Ascending aorta (tissue), 2 donors: ENCODE results near the gene TBX19. TPM values are rescaled to one million over a fixed set of nuclear protein-coding genes. Genes with fewer than 3 reads are reported as not detected.

Experiments
- DNase-seq, 2 donors: peaks; one replicate each; pipeline ENCODE4 v3.0.0-alpha.2; 2019; ENCODE audit warnings: low spot score in 2 of 2
- H3K27ac ChIP-seq, 2 donors: fragments of 200-600 bp; sonication (generic); one replicate each; pipeline ENCODE4 v1.5.1; 2016 to 2017; ENCODE audit warnings: mild to moderate bottlenecking in 1 of 2
- H3K27me3 ChIP-seq: fragments of 200-600 bp; sonication (generic); one replicate; pipeline ENCODE4 v1.5.1; 2017
- H3K36me3 ChIP-seq, 2 donors: fragments of 200-600 bp; sonication (generic); one replicate each; pipeline ENCODE4 v1.5.1; 2016
- H3K4me1 ChIP-seq, 2 donors: fragments of 200-600 bp; sonication (generic); one replicate each; pipeline ENCODE4 v1.5.1; 2016 to 2017; ENCODE audit warnings: mild to moderate bottlenecking in 1 of 2
- H3K4me3 ChIP-seq, 2 donors: fragments of 200-600 bp; sonication (generic); one replicate each; pipeline ENCODE4 v1.5.1; 2016 to 2017; ENCODE audit warnings: mild to moderate bottlenecking in 1 of 2
- H3K9me3 ChIP-seq, 2 donors: fragments of 200-600 bp; sonication (generic); one replicate each; pipeline ENCODE4 v1.5.1; 2016
- intact Hi-C: fragments of 100-400 bp; cut with DNase I; formaldehyde crosslinking; loops from one replicate; pipeline ENCODE4 v1.15.1; 2023
- total RNA-seq: library from RNA; depleted of rRNA; stranded (reverse); fragments of >200 nt; gene quantifications from one replicate; pipeline ENCODE4 v1.1.0, GENCODE V29; 2016
- TF ChIP-seq, protein P1 (sequence below), 3 experiments: fragments of 200-600 bp in 2 of 3; fragments of 450-650 bp in 1 of 3; sonication (generic) in 2 of 3; IDR thresholded peaks; one replicate each; pipeline ENCODE4 v1.5.1; 2016 to 2019; ENCODE audit warnings: antibody characterized with exemption in 3 of 3, mild to moderate bottlenecking in 1 of 3, moderate library complexity in 1 of 3

TBX19 gene
- total RNA-seq, 1 donor from 2014 or later: 0.64 TPM

GRCh38 chr1:168256164-168256563 lies 24.5 kb upstream of the TBX19 start:
- Histone ChIP-seq H3K27ac (no peak overlapping the region), H3K4me3 (no peak overlapping the region), H3K27me3 (no peaks in the 10 kb centered on the region), H3K9me3 (peaks cover 4 to 20% of the 10 kb centered on the region in 2 donors), H3K36me3 (peaks cover 0 to 17% of the 10 kb centered on the region in 2 donors), H3K4me1 (peaks cover 0 to 16% of the 10 kb centered on the region in 2 donors)
- TF ChIP-seq, protein P1, sequence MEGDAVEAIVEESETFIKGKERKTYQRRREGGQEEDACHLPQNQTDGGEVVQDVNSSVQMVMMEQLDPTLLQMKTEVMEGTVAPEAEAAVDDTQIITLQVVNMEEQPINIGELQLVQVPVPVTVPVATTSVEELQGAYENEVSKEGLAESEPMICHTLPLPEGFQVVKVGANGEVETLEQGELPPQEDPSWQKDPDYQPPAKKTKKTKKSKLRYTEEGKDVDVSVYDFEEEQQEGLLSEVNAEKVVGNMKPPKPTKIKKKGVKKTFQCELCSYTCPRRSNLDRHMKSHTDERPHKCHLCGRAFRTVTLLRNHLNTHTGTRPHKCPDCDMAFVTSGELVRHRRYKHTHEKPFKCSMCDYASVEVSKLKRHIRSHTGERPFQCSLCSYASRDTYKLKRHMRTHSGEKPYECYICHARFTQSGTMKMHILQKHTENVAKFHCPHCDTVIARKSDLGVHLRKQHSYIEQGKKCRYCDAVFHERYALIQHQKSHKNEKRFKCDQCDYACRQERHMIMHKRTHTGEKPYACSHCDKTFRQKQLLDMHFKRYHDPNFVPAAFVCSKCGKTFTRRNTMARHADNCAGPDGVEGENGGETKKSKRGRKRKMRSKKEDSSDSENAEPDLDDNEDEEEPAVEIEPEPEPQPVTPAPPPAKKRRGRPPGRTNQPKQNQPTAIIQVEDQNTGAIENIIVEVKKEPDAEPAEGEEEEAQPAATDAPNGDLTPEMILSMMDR (IDR thresholded peaks at IDR 0.05): no peak
- intact Hi-C loops: no loop called here
- no peak for DNase-seq

DNA sequence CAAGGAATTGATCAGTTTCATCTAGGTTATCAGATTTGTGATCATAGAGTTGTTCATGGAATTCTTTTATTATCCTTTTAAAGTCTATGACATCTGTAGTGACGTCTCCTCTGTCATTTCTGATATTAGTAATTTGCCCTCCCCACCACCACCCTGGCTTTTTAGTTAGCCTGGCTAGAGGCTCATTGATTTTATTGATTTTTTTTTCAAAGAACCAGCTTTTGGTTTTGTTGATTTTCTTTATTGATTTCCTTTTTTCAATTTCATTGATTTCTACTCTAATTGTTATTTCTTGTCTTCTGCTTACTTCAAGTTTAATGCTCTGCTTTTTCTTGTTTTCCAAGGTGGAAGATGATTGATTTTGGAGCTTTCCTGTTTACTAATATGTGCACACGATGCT lies 23.3 kb upstream of the TBX19 start:
- H3K4me1 ChIP-seq: peaks cover 3 to 19% of the 10 kb centered on the region in 2 donors
- TF ChIP-seq, protein P1 (IDR thresholded peaks at IDR 0.05): no peak
- no peak overlapping the region for H3K27ac ChIP-seq
- peaks cover 4 to 20% of the 10 kb centered on the region in 2 donors for H3K9me3 ChIP-seq
- DNase-seq: no peak
- H3K27me3 ChIP-seq: no peaks in the 10 kb centered on the region
- peaks cover 0 to 17% of the 10 kb centered on the region in 2 donors for H3K36me3 ChIP-seq
- intact Hi-C loops: no loop called here
- no peak overlapping the region for H3K4me3 ChIP-seq

DNA sequence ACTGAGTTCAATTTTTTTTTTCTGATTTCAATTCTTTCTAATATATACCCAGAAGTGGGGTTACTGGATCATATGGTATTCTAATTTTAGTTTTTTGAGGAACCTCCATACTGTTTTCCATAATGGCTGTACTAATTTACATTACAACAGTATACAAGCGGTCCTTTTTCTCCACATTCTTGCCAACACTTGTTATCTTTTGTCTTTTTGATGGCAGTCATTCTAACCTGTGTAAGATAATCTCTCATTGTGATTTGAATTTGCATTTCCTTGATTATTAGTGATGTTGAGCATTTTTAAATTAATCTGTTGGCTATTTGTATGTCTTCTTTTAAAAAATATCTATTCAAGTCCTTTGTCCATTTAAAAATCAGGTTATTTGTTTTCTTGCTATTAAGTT lies 21.1 kb upstream of the TBX19 start:
- Histone ChIP-seq H3K27ac (no peak overlapping the region), H3K4me1 (peaks cover 3 to 15% of the 10 kb centered on the region in 2 donors), H3K36me3 (peaks cover 0 to 15% of the 10 kb centered on the region in 2 donors), H3K4me3 (no peak overlapping the region), H3K27me3 (no peaks in the 10 kb centered on the region), H3K9me3 (peaks cover 4 to 20% of the 10 kb centered on the region in 2 donors)
- TF ChIP-seq, protein P1 (IDR thresholded peaks at IDR 0.05): no peak
- intact Hi-C loops: no loop called here
- no peak for DNase-seq

GRCh38 chr1:168260393-168260792 lies 20.3 kb upstream of the TBX19 start:
- TF ChIP-seq, protein P1 (IDR thresholded peaks at IDR 0.05): no peak
- no peak for DNase-seq
- intact Hi-C loops: no loop called here
- H3K36me3 ChIP-seq: peaks cover 0 to 10% of the 10 kb centered on the region in 2 donors
- H3K4me1 ChIP-seq: peaks cover 3 to 15% of the 10 kb centered on the region in 2 donors
- peak overlapping the region; percentile 40 to 73 for H3K27ac ChIP-seq
- no peak overlapping the region for H3K4me3 ChIP-seq
- no peaks in the 10 kb centered on the region for H3K27me3 ChIP-seq
- H3K9me3 ChIP-seq: peaks cover 4 to 19% of the 10 kb centered on the region in 2 donors

DNA sequence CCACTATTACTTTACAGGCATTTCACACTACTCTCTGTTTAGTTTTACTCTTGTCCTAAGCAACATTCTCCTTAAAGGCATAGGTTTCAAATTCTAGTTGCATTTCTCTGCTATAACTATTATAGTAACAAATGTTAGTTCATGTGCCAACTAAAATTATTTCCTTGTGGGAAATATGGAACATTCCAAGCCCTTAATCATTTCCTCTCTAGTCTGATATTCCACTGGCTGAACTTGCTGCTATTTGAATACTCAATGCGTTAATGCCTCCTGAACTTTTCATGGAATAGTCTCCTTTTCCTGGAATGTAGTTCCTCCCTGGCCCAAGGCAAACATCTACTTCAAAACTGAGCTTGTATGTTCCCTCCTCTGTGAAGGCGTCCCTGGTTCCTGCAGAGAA lies 19.3 kb upstream of the TBX19 start:
- no peak overlapping the region for H3K4me3 ChIP-seq
- no peak for DNase-seq
- H3K9me3 ChIP-seq: peaks cover 3 to 9% of the 10 kb centered on the region in 2 donors
- intact Hi-C loops: no loop called here
- peak overlapping the region; percentile 40 to 73 for H3K27ac ChIP-seq
- H3K27me3 ChIP-seq: no peaks in the 10 kb centered on the region
- H3K36me3 ChIP-seq: peaks cover 0 to 3% of the 10 kb centered on the region in 2 donors
- H3K4me1 ChIP-seq: peaks cover 3 to 15% of the 10 kb centered on the region in 2 donors
- TF ChIP-seq, protein P1 (IDR thresholded peaks at IDR 0.05): no peak

DNA sequence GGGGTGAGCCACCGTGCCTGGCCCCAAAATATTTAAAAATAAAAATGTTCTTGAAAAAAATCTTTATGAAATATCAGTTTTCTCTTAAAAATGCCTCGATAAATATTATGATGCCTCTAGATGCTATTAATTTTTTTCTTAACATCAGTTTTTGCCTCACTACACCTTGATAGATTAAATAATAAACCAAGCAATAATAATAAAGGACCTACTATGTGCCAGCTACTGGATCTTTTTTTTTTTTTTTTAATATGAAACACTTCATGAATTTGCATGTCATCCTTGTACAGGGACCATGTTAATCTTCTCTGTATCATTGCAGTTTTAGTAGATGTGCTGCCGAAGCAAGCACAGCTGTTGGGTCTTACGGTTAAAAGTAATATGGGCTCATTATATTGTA lies 17.5 kb upstream of the TBX19 start:
- DNase-seq: no peak
- H3K36me3 ChIP-seq: no peaks in the 10 kb centered on the region
- no peaks in the 10 kb centered on the region for H3K27me3 ChIP-seq
- TF ChIP-seq, protein P1 (IDR thresholded peaks at IDR 0.05): no peak
- no peak overlapping the region for H3K4me3 ChIP-seq
- peak overlapping the region in 1 of 2 donors; percentile 73 for H3K27ac ChIP-seq
- no peaks in the 10 kb centered on the region for H3K9me3 ChIP-seq
- peaks cover 3 to 15% of the 10 kb centered on the region in 2 donors for H3K4me1 ChIP-seq
- intact Hi-C loops: no loop called here
